Measurements from ENCODE around the gene SLC45A3. TPM values are rescaled to one million over a fixed set of nuclear protein-coding genes. Genes with fewer than 3 reads are reported as not detected.

Gene SLC45A3
- total and polyA plus RNA-seq, 2 of the 8 experiments (the other 6 are each of a cell fraction or from before 2014, with no cell fraction given) = 13.0 to 14.3 TPM

DNA sequence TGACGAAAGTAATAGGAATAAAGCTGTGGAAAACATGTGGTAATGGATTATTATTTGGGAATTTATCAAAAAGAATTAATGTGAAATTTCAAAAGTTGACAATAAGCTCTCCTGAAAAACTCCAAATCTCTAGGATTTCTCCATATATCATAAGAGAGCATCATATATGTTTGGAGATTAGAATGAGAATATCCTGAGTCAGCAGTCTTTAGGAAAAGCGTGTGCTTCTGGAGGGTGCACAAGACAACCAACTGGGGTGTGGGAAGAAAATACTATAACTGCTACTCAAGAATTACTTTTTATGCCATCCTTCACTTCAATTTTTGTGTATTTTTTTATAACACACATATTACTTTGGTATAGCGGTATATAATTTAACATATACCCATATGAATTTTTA, 68.2 kb downstream of the SLC45A3 start:
- H2BK12ac ChIP-seq (ENCODE audit: low read depth, low read length) = no peak overlapping the region
- no peak overlapping the region for H4K8ac ChIP-seq (ENCODE audit: extremely low read depth, insufficient read depth, low read length)
- ChIA-PET CTCF (ENCODE audit: partially characterized antibody) (interaction anchor here (0.6 to 1.0 kb wide), 2 partner anchors 24 to 38 kb away, joined by 3 read pairs; no protein-coding TSS in a partner anchor), POLR2A (ENCODE audit: partially characterized antibody) (interaction anchor here (1.6 kb wide), 1 partner anchor 13 kb away, joined by 3 read pairs; no protein-coding TSS in a partner anchor)
- 96% methylated on average over 3 of the region's 3 CpGs; no CpG with 5 or more reads in 1 of the 2 experiments for WGBS, 2 experiments (ENCODE audit: extremely low coverage in 1 of 2, insufficient coverage in 1 of 2, insufficient read length in 1 of 2, insufficient replicate concordance in 2 of 2, low coverage in 1 of 2, low lambda C conversion rate in 2 of 2, missing lambda C conversion rate in 1 of 2)
- H2AK5ac ChIP-seq (ENCODE audit: low read depth, low read length) = no peak overlapping the region
- peaks cover 2% of the 10 kb centered on the region; the same call in 1 of the 2 replicates for H3K23me2 ChIP-seq (ENCODE audit: low read depth, low read length)
- H3K14ac ChIP-seq (ENCODE audit: insufficient read length) = no peak overlapping the region
- no peaks in the 10 kb centered on the region; the same call in 1 of the 2 replicates for H3K79me1 ChIP-seq (ENCODE audit: low read depth, low read length)
- no peak overlapping the region for H3K23ac ChIP-seq (ENCODE audit: insufficient read length)
- 0 out of 4 replicates have a peak, but pooled peaks cover 0 to 7% of the 10 kb centered on the region in 2 experiments for H3K79me2 ChIP-seq (ENCODE audit: control insufficient read depth in 1 of 2, insufficient read depth in 2 of 2, low read length in 2 of 2)
- H3K4ac ChIP-seq (replicated peaks; ENCODE audit: insufficient read length, low read depth, low read length) = no peak overlapping the region
- no peak overlapping the region for H3K27ac ChIP-seq (ENCODE audit: low read depth, low read length)
- TF ChIP-seq RNF2 (IDR thresholded peaks at IDR 0.05; ENCODE audit: borderline replicate concordance, low read depth, low read length, missing control alignments, poor library complexity, severe bottlenecking) = no peak
- peak; percentile 71 for TF ChIP-seq MAFK (IDR thresholded peaks at IDR 0.05; ENCODE audit: low read depth, low read length)
- H3K36me3 ChIP-seq (ENCODE audit: control insufficient read depth in 2 of 4, insufficient read depth in 4 of 4, low read length in 3 of 4) = peaks cover 7 to 60% (median 23%) of the 10 kb centered on the region in 4 experiments; a peak in 7 of 8 replicates
- no peak overlapping the region for H4K91ac ChIP-seq (replicated peaks; ENCODE audit: insufficient read length, low read length)
- no peaks in the 10 kb centered on the region for H3K9me3 ChIP-seq (ENCODE audit: insufficient read depth in 2 of 2, low read depth in 1 of 2, low read length in 1 of 2)
- H3K18ac ChIP-seq (ENCODE audit: extremely low read depth, low read length) = no peak overlapping the region
- FAIRE-seq (no peak), DNase-seq (ENCODE audit: low read depth in 1 of 2, low spot score in 2 of 2) (no peak)
- H4K20me1 ChIP-seq (replicated peaks in 1 of 2; ENCODE audit: control insufficient read depth in 1 of 2, insufficient read depth in 2 of 2, low read length in 2 of 2) = no peaks in the 10 kb centered on the region
- H2BK120ac ChIP-seq (replicated peaks; ENCODE audit: low read depth, low read length) = no peak overlapping the region
- peaks cover 0 to 2% (median 0%) of the 10 kb centered on the region in 4 experiments; a peak in 1 of 7 replicates for H3K27me3 ChIP-seq (replicated peaks in 1 of 4; ENCODE audit: control insufficient read depth in 3 of 4, extremely low read depth in 1 of 4, insufficient read depth in 3 of 4, low read length in 3 of 4)
- no peaks in the 10 kb centered on the region for H3K4me1 ChIP-seq (replicated peaks in 1 of 4; ENCODE audit: control insufficient read depth in 3 of 4, insufficient read depth in 4 of 4, low read length in 3 of 4)
- H3K56ac ChIP-seq (replicated peaks; ENCODE audit: insufficient read length, low read depth, low read length) = no peak overlapping the region
- H2BK20ac ChIP-seq (ENCODE audit: low read length) = no peak overlapping the region
- H2BK15ac ChIP-seq (ENCODE audit: low read length) = no peak overlapping the region
- no peak overlapping the region for H4K5ac ChIP-seq (ENCODE audit: insufficient read length, low read depth, low read length)
- H3K9ac ChIP-seq (replicated peaks in 1 of 4; ENCODE audit: extremely low read depth in 1 of 4, low read depth in 3 of 4, low read length in 3 of 4) = no peak overlapping the region
- no peak overlapping the region for H3K4me3 ChIP-seq (ENCODE audit: extremely low read depth in 1 of 4, insufficient read depth in 2 of 4, low read depth in 3 of 4, low read length in 4 of 4)
- H2AFZ ChIP-seq (ENCODE audit: low read length) = no peak overlapping the region
- no peak overlapping the region for H2BK5ac ChIP-seq (ENCODE audit: low read depth, low read length)
- H3K4me2 ChIP-seq (ENCODE audit: insufficient read depth in 1 of 2, low read depth in 2 of 2, low read length in 2 of 2) = no peak overlapping the region

Data from H1 (cell line).